ENCODE measurements around the gene DST. TPM values are rescaled to one million over a fixed set of nuclear protein-coding genes. Genes with fewer than 3 reads are reported as not detected.

Gene DST
- total RNA-seq: 403 TPM

DNA sequence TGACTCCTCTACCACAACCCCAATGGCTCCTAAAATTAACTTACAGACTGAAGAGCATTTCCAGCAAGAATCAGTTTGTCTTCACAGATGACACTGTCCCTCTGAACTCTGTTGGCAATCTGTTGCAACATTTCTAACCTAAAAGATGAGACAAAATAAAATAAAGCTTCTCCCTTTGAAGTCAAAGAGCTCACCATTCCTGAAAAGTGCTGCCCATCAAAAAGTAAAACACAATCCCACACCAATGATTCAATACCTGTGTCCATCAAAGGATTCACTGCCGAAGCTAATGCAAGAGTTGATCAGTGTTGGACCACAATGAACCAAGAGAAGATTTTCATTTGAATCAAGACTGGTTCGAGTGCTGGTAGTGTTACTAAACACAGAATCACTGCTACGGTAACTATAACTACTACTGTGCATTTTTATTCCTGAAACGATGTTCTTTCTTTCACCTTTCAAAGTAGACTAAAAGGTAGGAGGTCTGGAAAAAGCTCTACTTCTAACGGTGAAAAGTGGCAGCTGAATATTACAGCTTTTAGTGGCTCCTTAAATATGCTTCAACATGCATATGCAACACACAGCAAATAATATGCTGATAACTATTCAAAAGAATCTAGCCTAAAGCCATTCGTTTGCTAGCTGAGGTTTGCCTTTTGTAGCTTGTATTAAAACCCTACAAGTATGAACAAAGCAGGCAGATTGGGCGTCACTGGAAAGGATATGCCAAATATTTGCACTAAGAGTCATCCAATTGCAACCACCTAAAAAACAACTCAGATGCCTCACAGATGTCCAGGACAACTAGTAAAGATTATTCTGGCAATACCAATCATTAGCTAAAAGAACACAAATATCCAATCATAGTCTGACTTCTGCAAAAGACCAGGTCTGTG lies at the start of gene DST:
DST (minus strand) TSS at position 524 of the 896 bp plus-strand sequence.

Data from diencephalon (tissue), 1 donor.